ENCODE results near the gene TTLL11.
A peak's percentile ranks its signal among the peaks of the same experiment; 100 is the strongest.
"Not testable (repeated sequence)": the region's sequence is repeated elsewhere in the genome, so short reads cannot be mapped to it uniquely, and the experiment has no call there.

Gene TTLL11

DNA sequence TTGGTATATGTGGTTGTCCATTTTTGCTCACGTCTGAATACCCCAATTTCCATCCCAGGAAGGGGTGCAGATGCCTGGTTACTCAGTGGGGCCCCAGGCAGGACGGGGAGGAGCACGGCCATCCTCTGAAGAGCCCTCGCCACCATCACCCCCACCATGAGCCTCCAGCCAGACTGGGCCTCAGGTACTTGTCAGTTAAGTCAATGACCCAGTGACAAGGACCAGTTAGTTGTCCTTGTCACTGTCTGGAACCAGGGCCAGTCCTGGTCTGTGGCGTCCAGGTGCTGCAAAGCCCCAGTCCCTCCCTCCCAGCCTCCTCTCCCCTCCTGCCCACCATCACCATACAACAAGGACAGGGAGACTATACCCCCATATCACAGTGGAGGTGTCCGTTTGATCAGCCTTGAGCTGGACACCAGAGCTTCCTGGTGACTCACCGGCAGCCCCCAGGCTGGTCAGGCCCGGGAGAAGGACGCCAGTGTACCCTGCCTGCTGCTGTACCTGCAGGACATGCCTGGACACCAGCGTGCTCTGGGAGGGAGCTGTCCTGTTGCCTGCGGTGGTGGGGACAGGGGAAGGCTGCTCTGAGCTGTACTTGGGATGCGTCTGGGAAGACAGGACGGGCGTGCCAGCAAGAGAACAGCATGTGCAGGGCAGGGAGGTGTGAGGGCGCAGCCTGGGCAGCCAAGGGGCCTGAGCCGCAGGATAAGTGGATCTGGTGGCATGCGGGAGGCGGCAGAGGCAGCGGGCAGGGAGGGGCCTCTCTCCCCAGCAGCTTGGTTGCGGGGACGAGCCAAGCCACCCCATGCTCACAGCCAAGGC, 32.6 kb upstream of the TTLL11 start:
- no peak for DNase-seq (ENCODE audit: low read depth in 2 of 2)

- DNase-seq (ENCODE audit: low read depth in 2 of 2), result peak; percentile 43 to 76
Observed at GRCh38 chr9:122125158-122125508, 32.0 kb upstream of the TTLL11 start.

GRCh38 chr9:122124528-122124927, 31.4 kb upstream of the TTLL11 start:
- no peak for DNase-seq (ENCODE audit: low read depth in 2 of 2)

DNA sequence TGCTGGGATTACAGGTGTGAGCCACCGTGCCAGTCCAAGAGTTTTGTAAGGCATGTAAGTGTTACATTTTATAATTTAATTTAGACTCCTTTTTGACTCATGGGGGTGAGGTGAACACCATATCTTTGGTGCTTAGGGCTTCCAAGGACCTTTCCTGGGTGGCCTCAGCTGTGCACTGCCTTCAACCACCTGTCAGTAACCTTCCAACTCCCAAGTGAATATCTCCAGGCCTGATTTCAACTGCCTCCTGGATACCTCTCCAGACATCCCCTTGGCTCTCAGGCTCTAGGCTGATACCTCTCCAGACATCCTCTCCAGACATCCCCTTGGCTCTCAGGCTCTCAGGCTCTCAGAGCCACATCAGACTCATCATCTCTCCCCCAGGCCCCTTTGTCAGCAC, 30.9 kb upstream of the TTLL11 start:
- no peak for DNase-seq (ENCODE audit: low read depth in 2 of 2)

DNA sequence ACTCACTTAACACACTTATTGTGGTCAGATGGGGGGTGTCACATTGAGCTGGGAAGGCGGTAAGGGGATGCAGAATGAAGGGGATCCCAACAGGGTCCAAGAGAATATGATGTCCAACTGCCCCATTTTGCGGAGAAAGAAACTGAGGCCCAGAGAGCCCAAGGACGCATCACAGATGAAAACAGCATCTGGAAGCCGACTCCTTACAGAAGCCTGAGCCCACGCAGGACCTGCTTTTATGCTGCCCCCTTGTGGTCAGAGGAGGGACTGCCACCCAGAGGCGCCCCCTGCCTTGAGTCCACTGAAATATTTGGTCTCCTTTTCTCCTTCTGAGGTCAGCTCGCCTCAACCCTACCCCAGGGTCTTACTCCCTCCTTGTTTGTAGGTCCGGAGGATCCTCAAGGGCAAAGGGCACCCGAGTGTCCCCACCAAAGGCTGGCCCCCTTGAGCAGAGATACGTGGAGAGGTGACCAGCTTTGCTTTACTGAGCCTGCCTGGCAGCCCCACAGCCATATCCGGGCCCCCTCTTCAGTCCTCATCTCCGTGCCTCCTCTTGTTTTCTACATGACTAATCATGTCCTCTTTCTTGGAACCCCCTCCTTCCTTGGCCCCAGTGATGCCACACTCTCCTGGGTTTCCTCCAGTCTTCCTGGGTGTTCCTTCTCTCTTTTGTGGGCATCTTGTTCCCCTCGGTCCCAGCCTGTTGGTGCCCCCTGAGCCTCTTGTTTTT, 30.0 kb upstream of the TTLL11 start:
- peak; percentile 50 to 64 for DNase-seq (ENCODE audit: low read depth in 2 of 2)

DNA sequence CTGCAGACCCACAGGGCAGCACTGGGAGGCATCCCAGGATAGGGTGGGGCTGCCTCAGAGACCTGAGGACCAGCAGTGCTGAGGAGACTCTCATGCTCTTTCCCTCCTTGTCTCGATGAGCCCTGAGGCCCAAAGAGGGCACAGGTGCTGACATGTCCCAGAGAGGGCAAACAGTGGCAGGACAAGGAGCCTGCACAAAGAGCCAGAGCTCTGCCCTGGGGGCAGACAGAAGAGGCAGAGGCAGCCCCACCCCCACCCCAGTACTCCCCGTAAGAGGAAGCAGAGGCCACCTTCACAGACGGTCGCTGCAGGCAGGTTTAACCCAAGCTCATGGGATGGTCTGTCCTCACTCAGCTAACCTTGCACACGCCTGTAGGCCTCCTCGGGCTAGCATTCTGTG, 29.4 kb upstream of the TTLL11 start:
- no peak for DNase-seq (ENCODE audit: low read depth in 2 of 2)

GRCh38 chr9:122121931-122122330, 28.8 kb upstream of the TTLL11 start:
- no peak for DNase-seq (ENCODE audit: low read depth in 2 of 2)

- no peak for DNase-seq (ENCODE audit: low read depth in 2 of 2)
Observed at GRCh38 chr9:122121391-122121790, 28.3 kb upstream of the TTLL11 start.

GRCh38 chr9:122120316-122121071, 27.4 kb upstream of the TTLL11 start:
- DNase-seq (ENCODE audit: low read depth in 2 of 2), result no peak

DNA sequence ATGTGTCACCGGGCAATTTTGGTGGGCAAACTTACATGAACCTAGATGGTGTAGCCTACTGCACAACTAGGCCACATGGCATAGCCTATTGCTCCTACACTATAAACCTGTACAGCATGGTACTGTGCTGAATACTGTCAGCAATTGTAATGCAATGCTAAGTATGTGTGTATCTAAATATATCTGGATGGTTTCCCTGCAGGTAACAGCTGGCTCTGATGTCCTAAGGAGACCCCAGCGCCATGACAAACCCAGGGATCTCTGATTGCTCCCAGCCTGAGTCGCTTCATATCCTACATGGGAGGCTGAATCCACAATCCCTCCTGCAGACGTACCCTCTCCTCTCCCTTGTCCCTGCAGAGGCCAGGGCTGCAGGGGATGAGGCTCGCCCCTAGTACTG, 26.6 kb upstream of the TTLL11 start:
- DNase-seq (ENCODE audit: low read depth in 2 of 2), result no peak

DNA sequence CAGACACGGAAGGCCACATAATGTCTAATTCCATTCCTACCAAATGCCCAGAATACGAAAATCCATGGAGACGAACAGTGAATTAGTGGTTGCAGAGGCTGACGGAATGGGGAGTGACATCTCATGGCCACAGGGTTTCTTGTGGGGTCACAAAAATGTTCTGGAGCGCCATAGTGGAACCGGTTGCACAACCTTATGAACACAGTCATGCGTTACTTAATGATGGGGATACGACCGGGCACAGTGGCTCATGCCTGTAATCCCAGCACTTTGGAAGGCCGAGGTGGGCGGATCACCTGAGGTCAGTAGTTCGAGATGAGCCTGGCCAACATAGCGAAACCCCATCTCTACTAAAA, 26.0 kb upstream of the TTLL11 start:
- DNase-seq (ENCODE audit: low read depth in 2 of 2), result no peak

DNA sequence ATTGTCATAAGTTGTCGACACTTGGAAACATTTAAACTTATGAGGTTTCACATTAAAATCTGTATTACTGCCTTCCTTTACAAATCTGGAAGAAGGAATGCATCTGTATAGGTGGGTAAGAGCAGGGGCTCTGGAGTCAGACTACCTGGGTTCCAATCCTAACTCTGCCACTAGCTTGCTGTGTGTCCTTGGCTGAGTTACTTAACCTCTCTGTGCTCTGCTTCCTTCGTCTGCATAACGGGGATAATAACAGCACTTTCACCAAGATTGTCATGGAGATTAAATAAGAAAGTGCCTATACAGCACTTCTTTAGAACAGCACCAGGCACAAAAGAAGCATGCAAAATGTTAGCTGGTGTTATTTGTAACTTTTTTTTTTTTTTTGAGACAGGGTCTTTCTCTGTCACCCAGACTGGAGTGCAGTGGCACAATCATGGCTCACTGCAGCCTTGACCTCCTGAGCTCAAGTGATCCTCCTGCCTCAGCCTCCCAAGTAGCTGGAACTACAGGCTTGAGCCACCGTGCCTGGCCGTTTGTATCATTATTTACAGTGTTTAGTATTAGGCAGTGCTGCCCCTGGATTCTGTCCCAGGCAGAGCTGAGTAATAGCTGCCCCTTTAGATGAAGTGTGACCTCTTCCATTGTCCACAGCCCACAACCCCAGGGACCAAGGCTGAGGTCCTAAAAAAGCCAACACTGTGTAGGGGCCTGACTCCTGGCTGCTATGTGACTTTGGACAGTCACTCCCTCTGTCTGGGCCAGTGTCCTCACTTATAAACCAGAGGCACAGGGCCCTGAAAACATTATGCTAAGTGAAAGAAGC, 25.4 kb upstream of the TTLL11 start:
- DNase-seq (ENCODE audit: low read depth in 2 of 2), result no peak

GRCh38 chr9:122117241-122117640, 24.1 kb upstream of the TTLL11 start:
- DNase-seq (ENCODE audit: low read depth in 2 of 2), result not testable (repeated sequence)

GRCh38 chr9:122116448-122117173, 23.5 kb upstream of the TTLL11 start:
- DNase-seq (ENCODE audit: low read depth in 2 of 2), result no peak

DNA sequence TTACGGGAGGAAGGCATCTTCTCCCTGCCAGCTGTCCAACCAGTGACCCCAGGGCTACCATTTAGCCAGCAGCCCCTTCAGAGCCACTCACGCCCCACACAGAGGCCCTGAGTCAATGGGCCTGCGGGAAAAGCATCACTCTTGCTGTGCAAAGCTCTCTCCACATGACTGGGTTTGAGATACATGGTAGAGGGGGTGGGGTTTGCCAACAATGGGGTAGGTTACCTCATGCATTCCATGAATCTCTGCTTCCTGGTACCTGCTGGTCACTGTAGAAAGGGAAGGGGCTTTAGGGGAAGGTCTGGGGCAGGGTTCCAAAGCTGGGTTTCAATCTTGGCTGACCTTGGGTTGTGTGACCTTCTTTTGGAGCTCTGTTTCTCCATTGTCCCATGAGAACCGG, 22.9 kb upstream of the TTLL11 start:
- no peak for DNase-seq (ENCODE audit: low read depth in 2 of 2)

DNA sequence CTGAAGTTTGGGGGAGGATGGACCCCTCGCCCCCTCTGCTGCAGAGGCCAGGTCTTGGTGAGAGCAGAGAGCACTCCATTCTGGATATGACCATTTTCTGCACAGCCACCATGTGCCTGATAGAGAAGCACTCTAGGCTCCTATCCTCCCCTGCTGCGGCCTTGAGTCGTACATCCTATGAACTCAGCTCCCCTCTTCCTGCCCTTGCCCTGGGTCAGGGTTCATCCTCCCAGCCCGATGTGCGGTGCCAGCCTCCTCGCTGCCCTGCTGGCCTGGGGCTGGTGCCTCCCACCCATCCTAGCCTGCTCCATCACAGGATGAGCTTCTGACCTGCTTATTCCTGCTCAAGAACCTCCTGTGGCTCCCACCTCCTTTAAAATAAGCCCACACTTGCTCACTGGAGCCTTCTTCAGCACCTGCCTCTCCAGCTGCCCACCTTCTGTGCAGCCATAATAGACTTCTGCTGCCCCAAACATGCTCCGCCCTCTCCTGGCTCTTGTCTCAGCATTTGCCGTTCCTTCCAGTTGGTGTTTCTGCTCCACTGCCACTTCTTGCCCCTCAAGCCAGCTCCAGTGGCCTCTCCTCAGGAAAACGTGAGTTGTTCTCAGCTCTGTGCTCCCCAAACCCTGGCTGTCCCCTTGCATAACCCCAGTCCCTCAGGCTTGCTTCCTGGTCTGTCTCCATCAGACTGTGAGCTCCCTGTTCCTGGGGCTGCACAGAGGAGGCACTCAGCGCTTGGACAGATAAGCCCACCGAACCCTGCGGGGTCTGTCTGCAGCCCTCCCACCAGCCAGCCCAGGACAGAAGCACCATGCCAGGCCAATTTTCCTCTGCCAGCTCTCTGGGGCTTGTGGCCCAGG, 22.3 kb upstream of the TTLL11 start:
- DNase-seq (ENCODE audit: low read depth in 2 of 2), result no peak

GRCh38 chr9:122113574-122113973, 20.5 kb upstream of the TTLL11 start:
- no peak for DNase-seq (ENCODE audit: low read depth in 2 of 2)

- DNase-seq (ENCODE audit: low read depth in 2 of 2), result no peak
Observed at GRCh38 chr9:122112238-122112637, 19.1 kb upstream of the TTLL11 start.

- DNase-seq (ENCODE audit: low read depth in 2 of 2), result no peak
Observed at GRCh38 chr9:122111413-122112085, 18.4 kb upstream of the TTLL11 start.
